ENCODE data around the gene TECPR1. TPM values are rescaled to one million over a fixed set of nuclear protein-coding genes. Genes with fewer than 3 reads are reported as not detected.

TECPR1 gene
- total RNA-seq, 1 experiment from 2014 or later, result 7.4 TPM

Other genes starting within 250 kb of the TECPR1 start
- gene LMTK2, start 145.4 kb downstream of the TECPR1 start, total RNA-seq (2014; rRNA removed; shearing (Covaris generic)), result 4.7 and 5.1 TPM in 2 replicates
- gene BHLHA15, start 40.8 kb downstream of the TECPR1 start, total RNA-seq (2014; rRNA removed; shearing (Covaris generic)), result 0.36 TPM in 1 of 2 replicates, not detected in the other
- 74.1 and 76.9 TPM in 2 replicates for gene BRI3, start 29.5 kb upstream of the TECPR1 start, total RNA-seq (2014; rRNA removed; shearing (Covaris generic))
- 7.1 and 9.4 TPM in 2 replicates for gene BAIAP2L1, start 148.9 kb upstream of the TECPR1 start, total RNA-seq (2014; rRNA removed; shearing (Covaris generic))

Measured in RPMI7951 (cell line).